HCT116 (cell line): ENCODE results near the gene METTL26.

Experiments
- EZH2 ChIP-seq: fragments of 200-600 bp; sonication (generic); IDR thresholded peaks from 2 replicates; pipeline ENCODE4 v1.6.1; 2017; ENCODE audit warnings: antibody characterized with exemption, mixed run types
- JUND ChIP-seq: IDR thresholded peaks from 2 replicates; pipeline ENCODE4 v1.6.1; 2012
- POLR2A ChIP-seq: IDR thresholded peaks from 2 replicates; pipeline ENCODE4 v1.7.0; 2011; ENCODE audit warnings: borderline replicate concordance; ENCODE audit not compliant: insufficient read depth, insufficient read length; ENCODE audit errors: extremely low read depth
- POLR2AphosphoS5 ChIP-seq: IDR thresholded peaks from 2 replicates; pipeline ENCODE4 v1.6.1; 2011; ENCODE audit warnings: mild to moderate bottlenecking, low read depth, low read length, moderate library complexity
- SIN3A ChIP-seq: IDR thresholded peaks from 2 replicates; pipeline ENCODE4 v1.6.1; 2012; ENCODE audit warnings: low read depth
- SRF ChIP-seq: IDR thresholded peaks from 2 replicates; pipeline ENCODE4 v1.6.1; 2012; ENCODE audit warnings: low read depth
- TF ChIP-seq, protein P1 (sequence below), 3 experiments: fragments of 200-600 bp in 1 of 3; sonication (generic) in 1 of 3; IDR thresholded peaks in 2 of 3; conservative IDR thresholded peaks in 1 of 3; 2 replicates each; pipeline ENCODE4 v1.5.1; 2012 to 2017; ENCODE audit warnings: low read depth in 2 of 3, low read length in 2 of 3, antibody characterized with exemption in 1 of 3, borderline replicate concordance in 1 of 3, control low read depth in 1 of 3, mild to moderate bottlenecking in 1 of 3, mixed read lengths in 1 of 3, mixed run types in 1 of 3, moderate library complexity in 1 of 3; ENCODE audit not compliant: insufficient read depth in 1 of 3
- TF ChIP-seq, protein P2 (sequence below): IDR thresholded peaks from 2 replicates; pipeline ENCODE4 v1.6.1; 2011; ENCODE audit warnings: mild to moderate bottlenecking, low read length, moderate library complexity; ENCODE audit not compliant: insufficient replicate concordance; ENCODE audit errors: extremely low read depth
- TF ChIP-seq, protein P3 (sequence below): IDR thresholded peaks from 2 replicates; pipeline ENCODE4 v1.6.1; 2012; ENCODE audit warnings: low read depth

DNA sequence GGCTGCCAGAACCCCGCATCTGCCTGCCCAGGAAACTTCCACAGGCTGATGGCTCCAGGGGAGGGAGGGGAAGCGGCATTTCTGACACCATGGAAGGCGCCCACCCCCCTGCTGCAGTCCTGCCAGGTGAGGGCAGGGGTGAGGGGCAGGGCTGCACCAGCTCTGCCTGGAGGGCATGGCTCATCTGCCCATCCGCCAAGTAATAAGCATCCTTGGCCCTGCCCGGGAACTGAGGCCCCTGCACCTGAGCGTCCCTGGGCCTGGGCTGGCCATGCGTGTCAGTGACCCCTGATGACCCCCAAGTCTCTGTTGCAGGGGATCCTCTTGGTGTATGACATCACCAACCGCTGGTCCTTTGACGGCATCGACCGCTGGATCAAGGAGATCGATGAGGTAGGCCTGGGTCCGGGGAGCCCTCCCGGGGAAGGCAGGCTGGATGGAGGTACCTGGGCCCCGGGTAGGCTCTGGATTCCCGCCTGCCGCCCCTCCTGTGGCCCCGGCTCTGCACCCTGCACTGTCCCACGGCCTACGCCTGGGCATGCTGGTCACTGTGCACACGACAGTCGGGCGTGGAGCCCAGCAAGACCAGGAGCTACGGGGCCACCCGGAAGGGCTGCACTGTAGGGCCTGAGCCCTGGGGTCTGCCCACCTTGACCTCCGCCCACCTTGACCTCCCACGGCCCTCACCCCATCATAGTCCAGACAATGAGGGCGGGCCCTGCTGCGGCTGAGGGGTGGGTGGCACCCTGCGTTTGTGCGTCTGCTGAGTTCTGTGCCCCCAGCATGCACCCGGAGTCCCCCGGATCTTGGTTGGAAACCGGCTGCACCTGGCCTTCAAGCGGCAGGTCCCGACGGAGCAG, 10.8 kb downstream of the METTL26 start:
- TF ChIP-seq EZH2 (no peak), POLR2A (no peak), SIN3A (no peak), POLR2AphosphoS5 (no peak), JUND (no peak), SRF (no peak)
- TF ChIP-seq, protein P1, sequence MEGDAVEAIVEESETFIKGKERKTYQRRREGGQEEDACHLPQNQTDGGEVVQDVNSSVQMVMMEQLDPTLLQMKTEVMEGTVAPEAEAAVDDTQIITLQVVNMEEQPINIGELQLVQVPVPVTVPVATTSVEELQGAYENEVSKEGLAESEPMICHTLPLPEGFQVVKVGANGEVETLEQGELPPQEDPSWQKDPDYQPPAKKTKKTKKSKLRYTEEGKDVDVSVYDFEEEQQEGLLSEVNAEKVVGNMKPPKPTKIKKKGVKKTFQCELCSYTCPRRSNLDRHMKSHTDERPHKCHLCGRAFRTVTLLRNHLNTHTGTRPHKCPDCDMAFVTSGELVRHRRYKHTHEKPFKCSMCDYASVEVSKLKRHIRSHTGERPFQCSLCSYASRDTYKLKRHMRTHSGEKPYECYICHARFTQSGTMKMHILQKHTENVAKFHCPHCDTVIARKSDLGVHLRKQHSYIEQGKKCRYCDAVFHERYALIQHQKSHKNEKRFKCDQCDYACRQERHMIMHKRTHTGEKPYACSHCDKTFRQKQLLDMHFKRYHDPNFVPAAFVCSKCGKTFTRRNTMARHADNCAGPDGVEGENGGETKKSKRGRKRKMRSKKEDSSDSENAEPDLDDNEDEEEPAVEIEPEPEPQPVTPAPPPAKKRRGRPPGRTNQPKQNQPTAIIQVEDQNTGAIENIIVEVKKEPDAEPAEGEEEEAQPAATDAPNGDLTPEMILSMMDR (IDR thresholded peaks at IDR 0.05 in 2 of 3, conservative IDR thresholded peaks at IDR 0.05 in 1 of 3; ENCODE audit: borderline replicate concordance in 1 of 3, insufficient read depth in 1 of 3, low read depth in 2 of 3, low read length in 2 of 3): no peak
- TF ChIP-seq, protein P2, sequence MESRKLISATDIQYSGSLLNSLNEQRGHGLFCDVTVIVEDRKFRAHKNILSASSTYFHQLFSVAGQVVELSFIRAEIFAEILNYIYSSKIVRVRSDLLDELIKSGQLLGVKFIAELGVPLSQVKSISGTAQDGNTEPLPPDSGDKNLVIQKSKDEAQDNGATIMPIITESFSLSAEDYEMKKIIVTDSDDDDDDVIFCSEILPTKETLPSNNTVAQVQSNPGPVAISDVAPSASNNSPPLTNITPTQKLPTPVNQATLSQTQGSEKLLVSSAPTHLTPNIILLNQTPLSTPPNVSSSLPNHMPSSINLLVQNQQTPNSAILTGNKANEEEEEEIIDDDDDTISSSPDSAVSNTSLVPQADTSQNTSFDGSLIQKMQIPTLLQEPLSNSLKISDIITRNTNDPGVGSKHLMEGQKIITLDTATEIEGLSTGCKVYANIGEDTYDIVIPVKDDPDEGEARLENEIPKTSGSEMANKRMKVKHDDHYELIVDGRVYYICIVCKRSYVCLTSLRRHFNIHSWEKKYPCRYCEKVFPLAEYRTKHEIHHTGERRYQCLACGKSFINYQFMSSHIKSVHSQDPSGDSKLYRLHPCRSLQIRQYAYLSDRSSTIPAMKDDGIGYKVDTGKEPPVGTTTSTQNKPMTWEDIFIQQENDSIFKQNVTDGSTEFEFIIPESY: no peak
- TF ChIP-seq, protein P3, sequence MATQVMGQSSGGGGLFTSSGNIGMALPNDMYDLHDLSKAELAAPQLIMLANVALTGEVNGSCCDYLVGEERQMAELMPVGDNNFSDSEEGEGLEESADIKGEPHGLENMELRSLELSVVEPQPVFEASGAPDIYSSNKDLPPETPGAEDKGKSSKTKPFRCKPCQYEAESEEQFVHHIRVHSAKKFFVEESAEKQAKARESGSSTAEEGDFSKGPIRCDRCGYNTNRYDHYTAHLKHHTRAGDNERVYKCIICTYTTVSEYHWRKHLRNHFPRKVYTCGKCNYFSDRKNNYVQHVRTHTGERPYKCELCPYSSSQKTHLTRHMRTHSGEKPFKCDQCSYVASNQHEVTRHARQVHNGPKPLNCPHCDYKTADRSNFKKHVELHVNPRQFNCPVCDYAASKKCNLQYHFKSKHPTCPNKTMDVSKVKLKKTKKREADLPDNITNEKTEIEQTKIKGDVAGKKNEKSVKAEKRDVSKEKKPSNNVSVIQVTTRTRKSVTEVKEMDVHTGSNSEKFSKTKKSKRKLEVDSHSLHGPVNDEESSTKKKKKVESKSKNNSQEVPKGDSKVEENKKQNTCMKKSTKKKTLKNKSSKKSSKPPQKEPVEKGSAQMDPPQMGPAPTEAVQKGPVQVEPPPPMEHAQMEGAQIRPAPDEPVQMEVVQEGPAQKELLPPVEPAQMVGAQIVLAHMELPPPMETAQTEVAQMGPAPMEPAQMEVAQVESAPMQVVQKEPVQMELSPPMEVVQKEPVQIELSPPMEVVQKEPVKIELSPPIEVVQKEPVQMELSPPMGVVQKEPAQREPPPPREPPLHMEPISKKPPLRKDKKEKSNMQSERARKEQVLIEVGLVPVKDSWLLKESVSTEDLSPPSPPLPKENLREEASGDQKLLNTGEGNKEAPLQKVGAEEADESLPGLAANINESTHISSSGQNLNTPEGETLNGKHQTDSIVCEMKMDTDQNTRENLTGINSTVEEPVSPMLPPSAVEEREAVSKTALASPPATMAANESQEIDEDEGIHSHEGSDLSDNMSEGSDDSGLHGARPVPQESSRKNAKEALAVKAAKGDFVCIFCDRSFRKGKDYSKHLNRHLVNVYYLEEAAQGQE: no peak
